Measurements from ENCODE around the gene CCL11.

The CCL11 gene

GRCh38 chr17:34285286-34285792, at the start of gene CCL11:
Gene CCL11, plus strand, starts transcription at chr17:34285742. Its CDS starts 67 bp downstream, at chr17:34285809.
- DNase-seq: no peak

- DNase-seq: peak; percentile 82
Observed at GRCh38 chr17:34236281-34236892, 49.2 kb upstream of the CCL11 start.

- DNase-seq: no peak
Observed at GRCh38 chr17:34237458-34237857, 48.1 kb upstream of the CCL11 start.

- peak; percentile 42 for DNase-seq
Observed at GRCh38 chr17:34241062-34241461, 44.5 kb upstream of the CCL11 start.

GRCh38 chr17:34242587-34243363, 42.8 kb upstream of the CCL11 start:
- peak; percentile 99 for DNase-seq

GRCh38 chr17:34243364-34244320, 41.9 kb upstream of the CCL11 start:
- DNase-seq: peak; percentile 79

- DNase-seq: peak; percentile 60
Observed at GRCh38 chr17:34245351-34245905, 40.1 kb upstream of the CCL11 start.

GRCh38 chr17:34246446-34246845, 39.1 kb upstream of the CCL11 start:
- peak; percentile 94 for DNase-seq

- DNase-seq: peak; percentile 46
Observed at GRCh38 chr17:34246881-34247280, 38.7 kb upstream of the CCL11 start.

- peak; percentile 69 for DNase-seq
Observed at GRCh38 chr17:34248511-34249024, 37.0 kb upstream of the CCL11 start.

- DNase-seq: no peak
Observed at GRCh38 chr17:34249061-34249460, 36.5 kb upstream of the CCL11 start.

GRCh38 chr17:34249478-34249877, 36.1 kb upstream of the CCL11 start:
- DNase-seq: no peak

- no peak for DNase-seq
Observed at GRCh38 chr17:34251186-34251585, 34.4 kb upstream of the CCL11 start.

GRCh38 chr17:34252095-34252443, 33.5 kb upstream of the CCL11 start:
- peak; percentile 98 for DNase-seq

- DNase-seq: no peak
Observed at GRCh38 chr17:34252444-34253138, 33.0 kb upstream of the CCL11 start.

GRCh38 chr17:34253139-34253525, 32.4 kb upstream of the CCL11 start:
- DNase-seq: no peak

- DNase-seq: no peak
Observed at GRCh38 chr17:34254146-34254545, 31.4 kb upstream of the CCL11 start.

- DNase-seq: peak; percentile 89
Observed at GRCh38 chr17:34254651-34255380, 30.7 kb upstream of the CCL11 start, which contains the start of gene CCL2. Gene CCL2, plus strand, starts transcription at chr17:34255285. Its CDS starts 65 bp downstream, at chr17:34255350.

- no peak for DNase-seq
Observed at GRCh38 chr17:34255381-34255732, 30.2 kb upstream of the CCL11 start.

GRCh38 chr17:34255841-34256240, 29.7 kb upstream of the CCL11 start:
- no peak for DNase-seq

- DNase-seq: no peak
Observed at GRCh38 chr17:34257299-34257985, 28.1 kb upstream of the CCL11 start.
